ENCODE results near the gene CTNNA2. TPM values are rescaled to one million over a fixed set of nuclear protein-coding genes. Genes with fewer than 3 reads are reported as not detected.

Gene CTNNA2
- total and polyA plus RNA-seq, 9 donors: 0.32 to 1.4 (median 0.37) TPM; not detected in 3

- no peak overlapping the region for H3K4me3 ChIP-seq
- H3K4me1 ChIP-seq (ENCODE audit: insufficient read depth): no peaks in the 10 kb centered on the region
- H3K36me3 ChIP-seq: no peaks in the 10 kb centered on the region
- intact Hi-C loops (cut with DNase I): no loop called here
- no peak overlapping the region for H3K27ac ChIP-seq
- H3K27me3 ChIP-seq: no peaks in the 10 kb centered on the region
- no peak for DNase-seq
- no peaks in the 10 kb centered on the region for H3K9me3 ChIP-seq
- TF ChIP-seq POLR2A (IDR thresholded peaks at IDR 0.05) (no peak), EP300 (IDR thresholded peaks at IDR 0.05) (no peak), CTCF (IDR thresholded peaks at IDR 0.05) (no peak)
- 84 to 100% (median 94%) methylated on average over 1 of the region's 1 CpG for WGBS, 3 donors
These were observed 768.2 kb downstream of the CTNNA2 start for GRCh38 chr2:80281049-80281448.

- no peaks in the 10 kb centered on the region for H3K36me3 ChIP-seq
- H3K4me1 ChIP-seq (ENCODE audit: insufficient read depth): peaks cover 3% of the 10 kb centered on the region
- DNase-seq: no peak
- H3K4me3 ChIP-seq: no peak overlapping the region
- TF ChIP-seq CTCF (IDR thresholded peaks at IDR 0.05) (no peak), EP300 (IDR thresholded peaks at IDR 0.05) (no peak), POLR2A (IDR thresholded peaks at IDR 0.05) (no peak)
- 3 to 17% (median 11%) methylated on average over 5 of the region's 5 CpGs for WGBS, 3 donors
- no peak overlapping the region for H3K27ac ChIP-seq
- H3K9me3 ChIP-seq: no peaks in the 10 kb centered on the region
- no peaks in the 10 kb centered on the region for H3K27me3 ChIP-seq
- intact Hi-C loops (cut with DNase I): no loop called here
These were observed 775.7 kb downstream of the CTNNA2 start for GRCh38 chr2:80288576-80288975.

DNA sequence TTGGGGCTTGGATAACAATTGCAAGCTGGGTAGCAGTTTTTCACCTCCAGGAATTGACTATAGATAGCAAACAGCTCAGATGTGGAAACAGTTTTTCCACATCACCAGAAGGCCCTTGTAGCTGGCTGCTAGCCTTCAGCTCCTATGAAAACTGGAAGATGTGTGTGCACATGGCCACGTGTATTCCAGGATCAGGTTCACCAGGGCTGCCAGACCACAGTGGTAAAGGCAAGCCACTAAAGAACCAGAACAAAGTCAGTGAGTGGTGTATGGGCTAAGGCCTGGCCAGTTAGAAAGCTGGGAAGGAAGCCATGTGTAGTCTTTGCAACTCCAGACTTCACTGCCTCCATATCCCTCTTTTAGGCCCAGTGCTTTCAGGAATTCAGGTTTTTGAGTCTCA is 778.8 kb downstream of the CTNNA2 start:
- DNase-seq: no peak
- WGBS, 3 donors: 31 to 39% (median 31%) methylated on average over 1 of the region's 1 CpG
- no peak overlapping the region for H3K27ac ChIP-seq
- peaks cover 3% of the 10 kb centered on the region for H3K4me1 ChIP-seq (ENCODE audit: insufficient read depth)
- no peaks in the 10 kb centered on the region for H3K36me3 ChIP-seq
- H3K9me3 ChIP-seq: no peaks in the 10 kb centered on the region
- no peaks in the 10 kb centered on the region for H3K27me3 ChIP-seq
- TF ChIP-seq CTCF (IDR thresholded peaks at IDR 0.05): no peak
- no peak for TF ChIP-seq POLR2A (IDR thresholded peaks at IDR 0.05)
- no peak for TF ChIP-seq EP300 (IDR thresholded peaks at IDR 0.05)
- H3K4me3 ChIP-seq: no peak overlapping the region
- intact Hi-C loops (cut with DNase I): no loop called here

GRCh38 chr2:80292474-80292873 is 779.6 kb downstream of the CTNNA2 start:
- H3K9me3 ChIP-seq: no peaks in the 10 kb centered on the region
- no peak for DNase-seq
- 79 to 85% (median 82%) methylated on average over 3 of the region's 3 CpGs for WGBS, 3 donors
- no peaks in the 10 kb centered on the region for H3K27me3 ChIP-seq
- peaks cover 3% of the 10 kb centered on the region for H3K4me1 ChIP-seq (ENCODE audit: insufficient read depth)
- no peak overlapping the region for H3K27ac ChIP-seq
- no peaks in the 10 kb centered on the region for H3K36me3 ChIP-seq
- intact Hi-C loops (cut with DNase I): no loop called here
- H3K4me3 ChIP-seq: no peak overlapping the region
- TF ChIP-seq POLR2A (IDR thresholded peaks at IDR 0.05): no peak
- TF ChIP-seq EP300 (IDR thresholded peaks at IDR 0.05): no peak
- TF ChIP-seq CTCF (IDR thresholded peaks at IDR 0.05): no peak

DNA sequence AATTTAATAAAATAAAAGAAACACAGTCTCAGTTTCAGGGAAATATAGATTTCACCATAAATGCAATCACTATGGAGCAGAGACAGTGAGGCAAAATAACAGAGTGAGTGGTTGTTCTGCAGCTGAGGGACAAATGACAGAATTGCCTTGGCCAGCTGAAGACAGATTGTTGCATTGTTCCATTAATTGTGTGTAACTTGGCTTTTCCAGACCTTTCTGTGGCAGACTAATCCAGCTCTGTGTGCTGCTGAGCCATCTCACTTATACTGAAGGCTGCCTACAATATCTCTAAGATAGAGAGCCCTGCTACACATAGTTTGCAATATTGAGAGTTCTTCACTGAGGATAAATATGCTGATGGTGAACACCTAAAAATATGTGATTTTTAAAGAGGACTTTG is 780.2 kb downstream of the CTNNA2 start:
- TF ChIP-seq CTCF (IDR thresholded peaks at IDR 0.05): no peak
- no peak for TF ChIP-seq POLR2A (IDR thresholded peaks at IDR 0.05)
- Histone ChIP-seq H3K4me3 (no peak overlapping the region), H3K4me1 (ENCODE audit: insufficient read depth) (peaks cover 3% of the 10 kb centered on the region), H3K27me3 (no peaks in the 10 kb centered on the region), H3K36me3 (no peaks in the 10 kb centered on the region), H3K9me3 (no peaks in the 10 kb centered on the region), H3K27ac (no peak overlapping the region)
- intact Hi-C loops (cut with DNase I): no loop called here
- DNase-seq: no peak
